ENCODE measurements around the gene MT4. TPM values are rescaled to one million over a fixed set of nuclear protein-coding genes. Genes with fewer than 3 reads are reported as not detected.
A peak's percentile ranks its signal among the peaks of the same experiment; 100 is the strongest.

MT4 gene
- total RNA-seq, 4 donors from 2014 or later = 46.1 to 1,445 (median 937) TPM; not detected in 1

DNA sequence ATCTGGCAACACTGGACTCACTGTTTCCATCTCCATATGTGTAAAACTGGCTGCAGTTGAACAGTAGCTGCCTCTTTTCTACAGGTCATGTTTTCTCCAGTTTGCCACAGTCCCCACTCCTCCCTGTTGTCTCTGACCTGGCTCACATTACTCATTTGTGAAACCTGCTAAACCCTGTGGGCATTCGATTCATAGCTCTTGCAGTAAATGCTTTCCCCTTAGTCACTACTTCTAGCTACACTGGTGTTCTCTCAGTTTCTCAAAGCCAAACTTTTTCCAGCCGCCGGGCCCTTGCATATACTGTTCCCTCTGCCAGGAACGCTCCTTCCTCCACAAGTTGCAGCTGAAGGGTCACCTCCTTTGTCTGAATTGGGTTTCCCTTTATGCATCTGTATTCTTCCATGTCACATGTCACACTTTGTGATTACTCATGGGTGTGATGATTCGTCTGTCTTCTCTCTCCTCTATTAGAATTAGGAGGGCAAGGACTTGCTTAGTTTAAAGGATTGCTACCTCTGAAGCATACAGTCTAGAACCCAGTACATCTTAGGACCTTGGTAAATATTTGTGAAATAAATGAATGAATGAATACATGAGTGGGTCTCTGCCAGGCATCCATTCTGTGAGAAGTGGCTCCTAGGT, 15.0 kb upstream of the MT4 start:
- WGBS, 2 donors = 72 to 78% methylated on average over 5 of the region's 5 CpGs

DNA sequence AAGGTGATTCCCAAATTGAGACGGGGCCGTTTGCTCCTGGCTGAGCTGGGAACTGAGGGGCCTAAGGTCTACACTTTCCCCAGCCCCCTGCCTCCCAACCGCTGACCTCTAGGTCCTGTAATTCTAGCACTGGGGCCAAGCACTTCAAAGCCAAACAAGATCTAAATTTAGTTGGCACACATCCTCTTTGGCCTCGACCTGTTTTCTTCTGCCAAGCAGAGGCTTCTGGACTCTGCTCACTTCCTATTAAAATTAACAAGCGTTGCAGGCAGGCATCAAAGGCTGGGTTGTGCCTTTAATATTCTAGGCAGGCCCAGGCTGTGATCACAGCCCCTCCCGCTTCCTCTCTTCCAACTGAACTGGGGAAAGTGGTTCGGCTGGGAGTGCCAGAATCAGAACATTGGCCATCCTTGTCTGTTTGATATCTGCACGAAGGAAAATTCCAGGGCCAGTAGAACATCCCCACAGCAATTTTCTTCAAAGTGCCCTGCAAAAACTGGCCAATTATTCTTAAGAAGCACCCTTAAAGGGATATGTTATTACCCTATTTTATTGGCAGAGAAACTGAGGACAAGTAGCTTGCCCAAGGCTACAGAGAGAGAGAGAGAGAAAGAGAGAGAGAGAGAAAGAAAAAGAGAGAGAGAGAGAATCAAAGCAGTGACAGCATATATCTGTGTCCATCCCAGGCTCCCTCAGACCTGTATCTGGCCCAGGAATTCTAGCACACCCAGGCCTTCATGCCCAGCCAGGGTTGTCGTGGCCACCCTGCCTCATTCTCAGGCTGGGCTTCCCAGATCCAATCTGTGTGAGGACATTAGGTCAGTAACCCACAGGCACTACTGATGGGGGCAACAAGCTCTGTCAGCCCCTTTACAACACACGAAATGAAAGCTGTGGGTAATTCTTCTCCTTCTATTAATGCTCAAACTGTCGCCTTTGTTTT, 12.8 kb upstream of the MT4 start:
- TF ChIP-seq, protein P1, sequence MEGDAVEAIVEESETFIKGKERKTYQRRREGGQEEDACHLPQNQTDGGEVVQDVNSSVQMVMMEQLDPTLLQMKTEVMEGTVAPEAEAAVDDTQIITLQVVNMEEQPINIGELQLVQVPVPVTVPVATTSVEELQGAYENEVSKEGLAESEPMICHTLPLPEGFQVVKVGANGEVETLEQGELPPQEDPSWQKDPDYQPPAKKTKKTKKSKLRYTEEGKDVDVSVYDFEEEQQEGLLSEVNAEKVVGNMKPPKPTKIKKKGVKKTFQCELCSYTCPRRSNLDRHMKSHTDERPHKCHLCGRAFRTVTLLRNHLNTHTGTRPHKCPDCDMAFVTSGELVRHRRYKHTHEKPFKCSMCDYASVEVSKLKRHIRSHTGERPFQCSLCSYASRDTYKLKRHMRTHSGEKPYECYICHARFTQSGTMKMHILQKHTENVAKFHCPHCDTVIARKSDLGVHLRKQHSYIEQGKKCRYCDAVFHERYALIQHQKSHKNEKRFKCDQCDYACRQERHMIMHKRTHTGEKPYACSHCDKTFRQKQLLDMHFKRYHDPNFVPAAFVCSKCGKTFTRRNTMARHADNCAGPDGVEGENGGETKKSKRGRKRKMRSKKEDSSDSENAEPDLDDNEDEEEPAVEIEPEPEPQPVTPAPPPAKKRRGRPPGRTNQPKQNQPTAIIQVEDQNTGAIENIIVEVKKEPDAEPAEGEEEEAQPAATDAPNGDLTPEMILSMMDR (IDR thresholded peaks at IDR 0.05) = no peak
- TF ChIP-seq POLR2A (IDR thresholded peaks at IDR 0.05) = no peak
- intact Hi-C loops (cut with DNase I; ENCODE audit: low total_unique reads) = no loop called here
- DNase-seq (ENCODE audit: low spot score in 2 of 2) = peak; percentile 26 to 70

More for the DNA sequence above, 15.0 kb upstream of the MT4 start:
- no peak for TF ChIP-seq POLR2A (IDR thresholded peaks at IDR 0.05)
- TF ChIP-seq, protein P1 (IDR thresholded peaks at IDR 0.05) = no peak
- intact Hi-C loops (cut with DNase I; ENCODE audit: low total_unique reads) = no loop called here
- H3K4me3 ChIP-seq (ENCODE audit: low read depth, poor library complexity, severe bottlenecking) = no peak overlapping the region
- DNase-seq (ENCODE audit: low spot score in 2 of 2) = no peak

DNA sequence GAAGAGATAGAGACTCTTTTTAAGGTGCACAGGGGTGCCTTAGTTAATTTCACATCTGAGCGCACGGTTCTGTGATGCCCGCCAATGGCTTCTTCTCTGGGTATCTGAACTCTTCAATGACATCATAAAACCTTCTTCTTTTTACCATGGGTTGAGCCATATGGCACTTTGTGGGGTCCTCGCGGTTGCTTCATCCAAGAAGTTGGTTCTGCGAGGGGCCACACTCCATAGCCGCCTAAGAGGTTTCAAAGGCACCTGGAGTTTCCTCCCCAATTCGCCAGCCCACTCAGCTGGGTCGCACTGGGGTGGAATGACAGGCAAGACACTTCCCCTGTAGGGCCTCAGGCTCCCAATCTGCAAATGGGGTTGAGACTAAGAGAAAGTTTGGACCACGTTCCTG, 10.4 kb upstream of the MT4 start:
- H3K4me3 ChIP-seq (ENCODE audit: low read depth, poor library complexity, severe bottlenecking) = no peak overlapping the region
- WGBS, 2 donors = 89 to 91% methylated on average over 10 of the region's 10 CpGs
- DNase-seq (ENCODE audit: low spot score in 2 of 2) = no peak
- intact Hi-C loops (cut with DNase I; ENCODE audit: low total_unique reads) = no loop called here
- TF ChIP-seq, protein P1 (IDR thresholded peaks at IDR 0.05) = no peak
- no peak for TF ChIP-seq POLR2A (IDR thresholded peaks at IDR 0.05)

More for the DNA sequence above, 12.8 kb upstream of the MT4 start:
- 28 to 29% methylated on average over 11 of the region's 11 CpGs for WGBS, 2 donors
- no peak overlapping the region for H3K4me3 ChIP-seq (ENCODE audit: low read depth, poor library complexity, severe bottlenecking)

DNA sequence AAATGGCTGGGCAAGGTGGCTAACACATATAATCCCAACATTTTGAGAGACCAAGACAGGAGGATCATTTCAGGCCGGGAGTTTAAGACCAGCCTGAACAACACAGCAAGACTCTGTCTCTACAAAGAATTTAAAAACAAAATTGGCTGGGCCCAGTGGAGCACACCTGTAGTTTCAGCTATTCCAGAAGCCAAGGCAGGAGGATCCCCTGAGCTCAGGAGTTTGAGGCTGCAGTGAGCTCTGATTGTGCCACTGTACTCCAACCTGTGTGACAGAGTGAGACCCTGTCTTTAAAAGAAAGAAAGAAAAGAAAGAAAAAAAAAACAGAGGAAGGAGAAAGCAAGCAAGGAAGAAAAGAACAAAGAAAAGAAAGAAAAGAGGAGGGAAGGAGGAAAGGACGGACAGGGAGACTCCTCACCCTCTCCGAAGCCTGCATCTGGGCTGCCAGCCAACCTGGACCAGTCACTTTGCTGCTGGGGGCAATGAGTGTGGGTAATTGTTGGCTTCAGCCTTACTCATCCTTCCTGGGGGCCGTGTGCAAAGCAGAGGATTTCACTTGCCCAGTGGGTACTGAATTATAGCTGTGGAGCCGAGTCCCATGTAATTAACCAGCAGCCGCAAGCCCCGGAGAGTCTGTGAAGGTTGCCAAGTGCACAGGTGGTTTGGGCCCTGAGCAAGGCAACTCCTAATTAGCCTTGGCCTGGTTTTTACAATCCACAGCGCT, 6.7 kb upstream of the MT4 start:
- 39 to 40% methylated on average over 8 of the region's 8 CpGs for WGBS, 2 donors

DNA sequence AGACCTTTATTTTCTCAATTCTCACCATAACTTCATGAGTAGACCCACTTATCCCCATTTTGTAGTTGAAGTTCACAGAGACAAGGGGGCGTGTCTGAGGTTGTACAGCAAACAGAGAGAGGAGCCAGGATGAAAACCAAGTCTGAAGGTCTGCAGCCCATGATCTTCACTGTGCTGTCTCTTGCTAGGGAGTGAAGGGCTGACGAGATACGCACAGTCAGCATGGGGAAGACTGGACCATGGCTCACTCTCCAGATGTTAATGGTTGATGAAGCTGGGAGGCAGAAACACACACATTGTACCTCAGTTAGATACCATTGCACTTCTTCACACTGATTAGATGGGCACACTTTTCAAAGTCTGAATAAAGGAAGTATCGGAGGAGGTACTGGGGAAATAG, 5.8 kb upstream of the MT4 start:
- intact Hi-C loops (cut with DNase I; ENCODE audit: low total_unique reads) = no loop called here
- TF ChIP-seq POLR2A (IDR thresholded peaks at IDR 0.05) = no peak
- TF ChIP-seq, protein P1 (IDR thresholded peaks at IDR 0.05) = no peak
- 92 to 96% methylated on average over 4 of the region's 4 CpGs for WGBS, 2 donors
- no peak overlapping the region for H3K4me3 ChIP-seq (ENCODE audit: low read depth, poor library complexity, severe bottlenecking)
- no peak for DNase-seq (ENCODE audit: low spot score in 2 of 2)

More for the DNA sequence above, 6.7 kb upstream of the MT4 start:
- TF ChIP-seq POLR2A (IDR thresholded peaks at IDR 0.05) = no peak
- TF ChIP-seq, protein P1 (IDR thresholded peaks at IDR 0.05) = no peak
- intact Hi-C loops (cut with DNase I; ENCODE audit: low total_unique reads) = no loop called here
- H3K4me3 ChIP-seq (ENCODE audit: low read depth, poor library complexity, severe bottlenecking) = no peak overlapping the region
- DNase-seq (ENCODE audit: low spot score in 2 of 2) = no peak
